Measurements from ENCODE around the gene SIX1.

Gene SIX1

DNA sequence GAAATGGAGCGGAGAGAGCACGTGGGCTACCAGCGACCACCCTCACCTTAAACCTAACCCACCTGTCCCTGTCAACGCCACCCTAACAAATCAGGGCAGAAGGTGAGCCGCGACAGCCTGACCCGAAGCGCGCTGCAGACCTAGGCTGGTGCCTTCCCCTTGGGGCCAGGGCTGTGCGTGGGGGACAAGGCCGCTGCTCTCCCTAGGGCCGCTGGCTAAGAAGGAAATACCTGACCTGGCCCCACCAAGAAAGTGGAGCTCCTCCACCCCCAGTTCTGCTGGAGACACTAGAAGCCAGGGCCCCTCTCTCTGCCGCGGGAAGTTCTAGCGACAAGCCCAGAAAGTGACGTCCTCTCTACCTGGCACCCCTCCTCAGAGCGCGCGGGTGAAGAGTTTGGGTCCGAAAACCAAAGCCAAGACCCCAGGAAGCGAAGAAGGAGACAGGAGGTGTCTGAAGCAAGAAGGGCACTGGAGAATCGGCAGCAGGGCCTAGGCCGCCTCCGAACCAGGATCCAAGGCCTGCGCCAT is 7.5 kb downstream of the SIX1 start:
- DNase-seq, result no peak

- no peak for DNase-seq
These were observed 8.2 kb downstream of the SIX1 start for GRCh38 chr14:60640859-60641741.

DNA sequence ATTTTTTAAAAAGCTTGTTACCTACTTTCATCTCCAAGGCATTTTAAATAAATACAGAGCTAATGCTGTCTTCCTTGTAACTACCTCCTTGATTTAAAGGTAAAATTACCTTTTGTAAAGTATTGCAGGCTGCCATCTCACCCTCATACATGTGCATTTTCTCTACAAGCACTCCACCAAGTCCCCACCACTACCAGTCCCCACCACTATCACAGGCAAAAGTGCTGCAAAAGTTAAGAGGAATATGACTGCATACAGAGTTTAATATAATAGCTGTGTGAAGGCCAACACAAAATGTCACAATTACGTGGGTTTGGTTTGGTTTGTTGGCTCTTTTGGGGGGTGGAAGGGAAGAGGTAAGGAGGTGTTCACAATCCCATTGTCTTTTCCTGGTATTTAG is 9.6 kb downstream of the SIX1 start:
- no peak for DNase-seq

DNA sequence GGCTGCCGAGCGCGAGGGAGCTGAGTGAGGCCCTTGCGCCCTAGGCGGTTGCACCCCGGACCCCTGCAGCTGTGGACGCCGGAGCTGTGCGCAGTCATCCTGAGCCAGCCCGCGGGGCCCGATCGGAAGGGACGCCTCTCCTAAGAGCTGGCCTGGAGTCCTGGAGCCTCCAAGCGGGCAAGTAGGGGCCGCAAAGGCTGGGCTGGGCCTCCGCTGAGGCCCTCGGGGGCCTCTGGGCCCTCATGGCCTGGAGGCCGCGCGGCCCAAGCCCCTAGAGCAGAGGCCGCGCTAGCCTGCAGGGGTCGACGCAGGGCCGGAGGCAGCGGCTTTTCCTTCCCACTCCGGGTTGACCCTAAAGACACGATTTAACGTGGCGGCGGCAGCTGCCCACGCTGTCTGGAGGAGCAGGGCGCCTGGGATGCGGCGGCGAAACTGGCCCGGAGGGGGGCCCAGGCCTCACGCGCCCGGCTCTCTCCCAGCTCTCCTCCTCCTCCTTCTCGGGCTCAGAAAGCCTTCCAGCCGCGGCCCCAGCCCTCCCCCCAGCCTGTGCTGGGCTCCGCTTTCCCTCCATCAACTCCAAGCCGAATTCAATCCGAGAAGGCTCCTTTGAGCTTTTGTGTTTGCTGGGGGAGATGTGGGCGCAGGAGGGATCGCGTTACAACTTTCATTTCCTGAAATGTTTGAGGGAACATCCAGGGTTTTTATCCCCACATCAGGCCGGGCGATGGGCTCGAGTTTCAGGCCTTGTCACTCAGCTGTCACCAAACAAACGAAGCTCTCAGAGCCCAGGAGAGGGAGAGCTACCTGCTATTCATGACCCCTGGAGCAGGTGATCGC is 11.6 kb downstream of the SIX1 start:
- no peak for DNase-seq

DNA sequence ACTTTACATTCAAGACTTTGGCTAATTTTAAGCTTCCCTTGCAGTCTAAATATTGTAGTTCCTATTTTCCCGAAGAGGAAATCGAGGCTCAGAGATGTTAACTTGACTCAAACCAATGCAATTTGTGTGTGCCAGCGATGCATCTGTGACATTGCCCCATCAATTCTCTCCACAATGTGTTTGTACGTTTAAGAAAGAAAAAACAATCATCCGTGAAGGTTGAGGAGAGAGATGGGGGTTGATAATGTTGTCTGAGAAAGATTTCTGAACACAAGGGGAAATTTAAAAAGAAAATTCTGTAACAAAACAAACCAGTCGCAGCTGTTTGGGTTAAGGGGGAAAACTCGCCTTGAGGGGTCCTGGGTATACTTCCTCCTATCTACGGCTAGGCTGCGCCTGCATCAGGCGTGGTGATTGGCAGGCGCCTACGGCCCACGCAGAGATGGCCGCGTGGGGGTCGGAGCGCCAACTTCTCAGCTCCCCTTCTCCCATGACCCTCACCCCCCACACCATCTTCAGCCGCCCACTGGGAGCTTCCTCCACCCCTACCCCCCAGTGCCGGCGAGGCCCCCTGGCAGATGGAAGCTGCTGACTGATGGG is 12.3 kb downstream of the SIX1 start:
- DNase-seq, result no peak

- no peak for DNase-seq
These were observed 15.1 kb downstream of the SIX1 start for GRCh38 chr14:60634153-60634552.

DNA sequence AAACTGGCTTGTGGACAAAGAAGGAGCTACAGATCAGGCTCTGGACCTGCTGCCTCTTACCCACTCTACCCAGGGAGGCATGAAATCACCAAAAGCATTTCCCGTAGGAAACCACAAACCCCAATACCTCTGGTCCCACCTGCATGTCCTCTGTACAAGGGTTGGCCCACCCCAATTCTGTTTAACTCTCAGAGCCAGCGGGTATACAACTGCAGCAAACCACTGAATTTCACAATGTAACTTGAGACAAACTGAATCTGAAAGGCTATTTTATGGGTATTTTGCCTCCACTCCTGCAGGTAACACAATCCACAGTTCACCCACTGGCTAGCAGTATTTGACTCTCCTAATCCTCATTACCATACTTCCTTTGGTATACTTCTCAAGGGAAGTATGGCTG is 16.5 kb downstream of the SIX1 start:
- no peak for DNase-seq

GRCh38 chr14:60632257-60632656 is 17.0 kb downstream of the SIX1 start:
- no peak for DNase-seq

DNA sequence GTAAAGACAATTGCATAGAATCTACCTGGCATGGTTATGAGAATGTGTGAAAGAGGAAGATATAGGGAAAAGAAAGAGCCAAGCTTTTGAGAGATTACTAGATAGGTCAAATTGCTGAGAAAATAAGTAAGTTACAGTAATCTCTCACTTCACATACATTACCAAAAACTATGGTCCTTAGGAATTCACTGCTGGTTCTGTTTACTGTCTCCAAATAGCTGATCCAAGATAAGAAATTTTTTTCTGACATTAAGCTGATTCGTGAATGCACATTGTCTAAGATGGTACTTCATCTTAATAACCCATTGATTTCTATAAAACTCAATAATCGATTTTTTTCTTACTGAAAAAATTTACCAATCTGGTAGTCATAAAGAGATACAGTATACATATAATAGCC is 17.4 kb downstream of the SIX1 start:
- no peak for DNase-seq

GRCh38 chr14:60630129-60630528 is 19.1 kb downstream of the SIX1 start:
- no peak for DNase-seq

GRCh38 chr14:60628892-60629291 is 20.4 kb downstream of the SIX1 start:
- DNase-seq, result no peak

- DNase-seq, result no peak
These were observed 26.4 kb downstream of the SIX1 start for GRCh38 chr14:60622917-60623257.

DNA sequence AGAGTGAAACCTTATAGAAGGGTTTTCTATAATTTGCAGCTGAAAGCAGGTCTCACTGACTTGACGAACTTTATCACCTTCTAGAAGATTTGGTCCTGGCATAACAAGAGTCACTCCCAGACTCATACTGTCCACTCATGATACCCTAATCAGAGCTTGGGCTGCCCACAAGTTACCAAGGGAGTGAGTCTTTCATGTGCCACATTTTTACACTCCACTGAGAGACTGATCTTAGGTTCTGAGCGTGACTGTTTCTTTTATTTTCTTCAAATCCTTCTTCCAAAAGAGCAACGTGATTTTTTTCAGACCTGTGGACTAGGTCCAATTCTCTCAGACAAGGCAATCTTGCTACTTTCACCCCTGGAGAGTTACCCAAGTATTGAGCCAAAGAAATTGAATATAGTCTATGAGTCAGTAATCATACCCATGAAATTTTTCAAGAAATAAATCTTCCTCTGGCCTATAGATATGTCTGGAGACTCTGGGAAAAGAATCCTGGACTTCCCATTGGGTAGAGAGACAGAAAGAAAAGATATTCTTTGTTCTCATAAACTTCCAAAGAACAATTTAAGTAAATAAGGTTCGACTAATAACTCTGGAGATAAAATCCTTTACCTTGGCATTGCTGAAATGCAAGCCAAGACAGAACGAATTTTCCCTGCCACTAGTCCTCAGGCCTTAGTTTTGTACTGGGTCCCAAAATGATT is 26.9 kb downstream of the SIX1 start:
- no peak for DNase-seq

DNA sequence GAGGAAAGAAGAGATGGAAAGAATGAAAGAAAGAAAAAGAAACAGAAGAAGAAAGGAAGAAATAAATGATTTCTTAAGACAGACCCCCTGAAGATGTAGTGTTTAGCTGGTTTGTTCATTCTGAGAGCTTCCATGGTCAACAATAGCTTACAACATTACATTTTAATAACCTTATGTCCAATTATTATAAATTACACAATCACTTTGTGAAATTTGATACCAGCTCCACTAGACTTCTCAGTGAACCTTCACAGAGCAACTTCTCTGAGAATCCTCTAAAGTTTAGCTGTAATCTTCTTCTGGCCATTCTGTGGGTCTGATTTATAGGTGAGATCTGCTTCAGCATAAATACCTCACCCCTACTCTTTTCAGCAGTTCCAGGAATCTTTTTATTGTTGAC is 27.9 kb downstream of the SIX1 start:
- DNase-seq, result no peak

- DNase-seq, result no peak
These were observed 31.0 kb downstream of the SIX1 start for GRCh38 chr14:60618241-60618640.

- no peak for DNase-seq
These were observed 32.8 kb downstream of the SIX1 start for GRCh38 chr14:60616461-60616959.

GRCh38 chr14:60602291-60602690 is 47.0 kb downstream of the SIX1 start:
- no peak for DNase-seq

- DNase-seq, result no peak
These were observed 49.5 kb downstream of the SIX1 start for GRCh38 chr14:60599727-60600126.

GRCh38 chr14:60596139-60596538 is 53.1 kb downstream of the SIX1 start:
- no peak for DNase-seq

- no peak for DNase-seq
These were observed 55.2 kb downstream of the SIX1 start for GRCh38 chr14:60594062-60594461.
